Measurements from ENCODE around the gene SLC23A2.
"Not testable (repeated sequence)": the region's sequence is repeated elsewhere in the genome, so short reads cannot be mapped to it uniquely, and the experiment has no call there.

Gene SLC23A2

GRCh38 chr20:4869290-4870193 lies 131.8 kb downstream of the SLC23A2 start:
- peak; percentile 78 for DNase-seq

GRCh38 chr20:4867051-4867450 lies 134.3 kb downstream of the SLC23A2 start:
- no peak for DNase-seq

- no peak for DNase-seq
Measured at GRCh38 chr20:4866429-4866828, 134.9 kb downstream of the SLC23A2 start.

GRCh38 chr20:4864311-4864752 lies 137.0 kb downstream of the SLC23A2 start:
- DNase-seq, result no peak

GRCh38 chr20:4862661-4863060 lies 138.6 kb downstream of the SLC23A2 start:
- no peak for DNase-seq

- DNase-seq, result no peak
Measured at GRCh38 chr20:4861961-4862360, 139.3 kb downstream of the SLC23A2 start.

- DNase-seq, result no peak
Measured at GRCh38 chr20:4858000-4858399, 143.3 kb downstream of the SLC23A2 start.

GRCh38 chr20:4856022-4856755 lies 145.1 kb downstream of the SLC23A2 start:
- no peak for DNase-seq

GRCh38 chr20:4855555-4855954 lies 145.8 kb downstream of the SLC23A2 start:
- DNase-seq, result no peak

GRCh38 chr20:4855097-4855496 lies 146.2 kb downstream of the SLC23A2 start:
- no peak for DNase-seq

GRCh38 chr20:4854561-4854901 lies 146.8 kb downstream of the SLC23A2 start:
- DNase-seq, result no peak

GRCh38 chr20:4853757-4854560 lies 147.4 kb downstream of the SLC23A2 start:
- no peak for DNase-seq

GRCh38 chr20:4853004-4853403 lies 148.3 kb downstream of the SLC23A2 start:
- DNase-seq, result no peak

GRCh38 chr20:4850960-4851359 lies 150.3 kb downstream of the SLC23A2 start:
- no peak for DNase-seq

- DNase-seq, result not testable (repeated sequence)
Measured at GRCh38 chr20:4848829-4849228, 152.5 kb downstream of the SLC23A2 start.

GRCh38 chr20:4848041-4848440 lies 153.3 kb downstream of the SLC23A2 start:
- no peak for DNase-seq

GRCh38 chr20:4846821-4847220 lies 154.5 kb downstream of the SLC23A2 start:
- no peak for DNase-seq

GRCh38 chr20:4844751-4845465 lies 156.4 kb downstream of the SLC23A2 start:
- no peak for DNase-seq

- DNase-seq, result no peak
Measured at GRCh38 chr20:4844325-4844724, 157.0 kb downstream of the SLC23A2 start.

GRCh38 chr20:4840801-4841200 lies 160.5 kb downstream of the SLC23A2 start:
- no peak for DNase-seq

- DNase-seq, result no peak
Measured at GRCh38 chr20:4838526-4838925, 162.8 kb downstream of the SLC23A2 start.

GRCh38 chr20:4837760-4838159 lies 163.6 kb downstream of the SLC23A2 start:
- no peak for DNase-seq

GRCh38 chr20:4836935-4837334 lies 164.4 kb downstream of the SLC23A2 start:
- no peak for DNase-seq
